Lower leg skin (tissue), 3 donors: ENCODE data around the gene PTPRN2.

Experiments used
- CTCF ChIP-seq, 3 donors: fragments of 450-650 bp; IDR thresholded peaks; one replicate each; pipeline ENCODE4 v1.5.1; 2016; ENCODE audit warnings: antibody characterized with exemption in 3 of 3, mild to moderate bottlenecking in 3 of 3, moderate library complexity in 2 of 3
- POLR2A ChIP-seq, 2 donors: fragments of 450-650 bp; IDR thresholded peaks; one replicate each; pipeline ENCODE4 v1.6.1; 2016 to 2017; ENCODE audit warnings: antibody characterized with exemption in 2 of 2, mild to moderate bottlenecking in 1 of 2, moderate library complexity in 1 of 2

GRCh38 chr7:158047391-158048059, 540.1 kb downstream of the PTPRN2 start:
- TF ChIP-seq POLR2A (IDR thresholded peaks at IDR 0.05), result no peak
- TF ChIP-seq CTCF (IDR thresholded peaks at IDR 0.05), result no peak
